Fibroblast of pulmonary artery (primary cell): ENCODE measurements around the gene LPGAT1.
A peak's percentile ranks its signal among the peaks of the same experiment; 100 is the strongest.

Experiments used
- DNase-seq: peaks from one replicate; pipeline ENCODE4 v3.0.0-alpha.2; 2010; ENCODE audit warnings: low read depth
- H3K4me3 ChIP-seq: replicated peaks from 2 replicates; pipeline ENCODE4 v1.5.1; 2011; ENCODE audit warnings: low read depth, mild to moderate bottlenecking, control low read depth, low read length, moderate library complexity
- TF ChIP-seq, protein P1 (sequence below): IDR thresholded peaks from 2 replicates; pipeline ENCODE4 v1.5.1; 2011; ENCODE audit warnings: mild to moderate bottlenecking, control low read depth, low read length, inconsistent platforms; ENCODE audit errors: missing control alignments

Gene LPGAT1

DNA sequence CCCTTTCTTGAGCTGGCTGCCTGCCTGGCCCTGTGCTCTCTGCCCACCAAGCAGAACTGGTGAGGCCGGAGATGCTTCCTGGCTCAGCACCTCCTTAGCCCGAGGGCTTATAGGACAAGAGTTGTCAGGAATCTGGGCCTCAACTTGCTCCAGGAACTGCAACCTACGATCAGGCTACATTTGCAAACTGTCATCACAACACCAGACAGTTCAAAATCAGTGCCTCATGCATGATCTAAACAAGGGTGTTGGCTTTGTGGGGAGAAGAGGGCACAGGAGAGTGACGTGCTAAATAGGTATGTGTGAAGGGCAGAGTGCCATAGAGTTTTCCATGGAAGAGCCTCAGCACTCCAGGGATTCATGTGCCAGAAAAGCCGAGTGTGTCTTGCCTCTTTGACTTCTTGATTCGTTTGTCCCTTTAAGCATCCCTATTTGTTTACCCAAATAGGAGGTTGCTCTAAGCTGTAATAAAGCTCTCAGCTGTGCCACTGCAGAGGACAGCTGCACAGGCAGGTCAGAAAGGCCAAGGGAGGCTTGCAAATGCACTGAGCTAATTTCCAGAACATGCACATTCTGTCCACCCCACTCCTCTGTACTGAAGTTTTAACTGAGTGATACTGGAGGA is 125.0 kb downstream of the LPGAT1 start:
- no peak overlapping the region for H3K4me3 ChIP-seq
- DNase-seq, result no peak
- TF ChIP-seq, protein P1, sequence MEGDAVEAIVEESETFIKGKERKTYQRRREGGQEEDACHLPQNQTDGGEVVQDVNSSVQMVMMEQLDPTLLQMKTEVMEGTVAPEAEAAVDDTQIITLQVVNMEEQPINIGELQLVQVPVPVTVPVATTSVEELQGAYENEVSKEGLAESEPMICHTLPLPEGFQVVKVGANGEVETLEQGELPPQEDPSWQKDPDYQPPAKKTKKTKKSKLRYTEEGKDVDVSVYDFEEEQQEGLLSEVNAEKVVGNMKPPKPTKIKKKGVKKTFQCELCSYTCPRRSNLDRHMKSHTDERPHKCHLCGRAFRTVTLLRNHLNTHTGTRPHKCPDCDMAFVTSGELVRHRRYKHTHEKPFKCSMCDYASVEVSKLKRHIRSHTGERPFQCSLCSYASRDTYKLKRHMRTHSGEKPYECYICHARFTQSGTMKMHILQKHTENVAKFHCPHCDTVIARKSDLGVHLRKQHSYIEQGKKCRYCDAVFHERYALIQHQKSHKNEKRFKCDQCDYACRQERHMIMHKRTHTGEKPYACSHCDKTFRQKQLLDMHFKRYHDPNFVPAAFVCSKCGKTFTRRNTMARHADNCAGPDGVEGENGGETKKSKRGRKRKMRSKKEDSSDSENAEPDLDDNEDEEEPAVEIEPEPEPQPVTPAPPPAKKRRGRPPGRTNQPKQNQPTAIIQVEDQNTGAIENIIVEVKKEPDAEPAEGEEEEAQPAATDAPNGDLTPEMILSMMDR, result no peak

DNA sequence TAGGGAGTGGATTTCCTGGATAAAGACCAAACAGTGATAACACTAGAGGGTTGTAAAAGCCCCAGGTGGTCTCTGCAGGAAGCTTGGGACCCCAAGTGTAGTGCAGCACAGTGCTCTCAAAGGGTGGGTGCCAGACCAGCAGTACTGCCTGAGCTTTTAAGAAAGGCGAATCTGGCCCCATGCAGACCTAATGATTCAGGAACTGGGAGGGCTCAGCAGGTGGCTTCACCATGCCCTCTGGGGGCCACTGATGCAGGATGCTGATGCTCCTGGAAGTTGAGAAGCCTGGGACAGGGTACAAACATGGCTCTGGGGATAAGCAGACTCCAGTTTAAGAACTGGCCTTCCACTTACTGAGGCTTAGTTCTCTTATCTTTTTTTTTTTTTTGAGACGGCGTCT is 126.0 kb downstream of the LPGAT1 start:
- TF ChIP-seq, protein P1, result no peak
- no peak for DNase-seq
- H3K4me3 ChIP-seq, result no peak overlapping the region

DNA sequence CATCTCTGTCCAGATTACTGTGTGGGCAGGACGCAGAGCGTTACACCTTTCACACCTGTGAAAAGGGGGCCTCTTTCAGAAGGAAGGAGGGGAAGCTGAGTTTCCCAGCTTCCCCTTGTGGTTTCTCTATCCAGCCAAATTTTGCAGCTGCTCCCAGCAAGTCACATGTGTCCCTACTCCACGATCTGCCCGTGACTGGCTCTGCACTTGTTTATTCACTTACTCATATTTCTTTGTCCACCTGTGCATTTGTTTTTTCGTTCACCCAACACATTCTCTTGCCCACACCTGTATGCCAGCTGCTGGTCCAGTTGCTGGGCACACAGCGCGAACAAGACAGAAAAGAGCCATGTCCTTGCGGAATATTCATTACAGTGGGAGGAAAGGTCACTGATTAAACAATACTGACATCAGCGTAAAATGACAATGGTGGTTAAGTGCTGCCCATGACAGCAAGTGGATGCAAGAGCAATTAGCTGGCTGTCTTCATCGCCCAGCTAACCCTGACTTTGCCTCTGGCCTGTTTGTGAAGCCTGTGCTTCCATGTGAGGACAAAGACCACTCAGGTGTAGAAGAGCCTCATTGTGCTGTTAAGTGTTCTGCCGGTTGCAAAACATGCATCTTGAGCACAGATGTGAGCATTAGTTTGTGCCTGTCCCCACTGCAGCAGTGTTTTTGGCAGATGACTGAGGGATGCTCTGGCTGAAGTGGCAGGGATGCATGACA is 126.6 kb downstream of the LPGAT1 start:
- TF ChIP-seq, protein P1, result no peak
- DNase-seq, result no peak
- H3K4me3 ChIP-seq, result no peak overlapping the region

DNA sequence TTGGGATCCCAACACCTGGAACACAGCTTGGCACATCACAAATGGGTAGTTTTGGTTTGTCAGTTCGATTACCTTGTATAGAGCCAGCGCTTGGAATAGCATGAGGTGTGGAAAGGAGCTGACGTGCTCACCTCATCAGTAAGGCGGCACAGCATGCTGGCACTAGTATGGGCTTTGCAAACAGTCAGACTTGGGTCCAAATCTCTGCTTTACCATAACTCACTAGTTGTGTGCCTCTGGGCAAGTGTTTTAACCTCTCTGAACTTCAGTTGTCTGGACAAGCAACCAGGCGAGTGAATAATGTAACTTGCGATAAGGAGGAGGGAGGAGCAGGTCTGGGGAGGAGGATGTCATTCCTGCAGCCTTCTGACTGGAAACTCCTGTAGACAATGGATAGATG is 128.8 kb downstream of the LPGAT1 start:
- TF ChIP-seq, protein P1, result no peak
- DNase-seq, result no peak
- no peak overlapping the region for H3K4me3 ChIP-seq

DNA sequence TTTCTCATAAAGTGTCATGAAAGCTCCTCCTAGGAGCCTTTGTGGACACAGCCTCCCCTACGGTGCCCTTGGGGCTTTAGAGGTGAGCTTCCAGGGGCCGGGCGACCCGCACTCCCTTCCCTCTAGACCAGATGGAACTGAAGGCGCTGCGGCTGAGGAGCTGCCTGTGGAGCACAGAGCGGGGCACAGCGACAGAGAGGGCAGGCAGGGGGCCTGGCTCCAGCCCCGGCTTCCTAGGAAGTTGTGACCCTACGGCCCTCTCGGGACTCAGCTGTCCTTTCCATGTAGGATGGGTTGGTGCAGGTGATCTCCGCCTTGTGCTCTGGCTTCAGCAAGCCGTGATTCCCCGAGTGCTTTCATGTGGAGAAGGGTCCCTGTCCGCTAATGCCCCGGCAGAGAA is 131.5 kb downstream of the LPGAT1 start:
- DNase-seq, result no peak
- TF ChIP-seq, protein P1, result no peak
- no peak overlapping the region for H3K4me3 ChIP-seq

- peak overlapping the region; percentile 34 for H3K4me3 ChIP-seq
- TF ChIP-seq, protein P1, result peak; percentile 92
- peak; percentile 68 for DNase-seq
These were observed 132.2 kb downstream of the LPGAT1 start for GRCh38 chr1:211698161-211699026.
